Right lobe of liver (tissue), 6 donors: ENCODE results near the gene ASPSCR1. TPM values are rescaled to one million over a fixed set of nuclear protein-coding genes. Genes with fewer than 3 reads are reported as not detected.

Experiments
- ATAC-seq, 4 donors: fragments of 200-7000 bp; cut with Tn5 transposase; one replicate each; pipeline ENCODE4 v1.9.1; 2020; ENCODE audit warnings: mild to moderate bottlenecking in 4 of 4, moderate library complexity in 4 of 4
- DNase-seq, 3 donors: peaks; one replicate each; pipeline ENCODE4 v3.0.0-alpha.2; 2020
- H3K27ac ChIP-seq, 3 donors: fragments of 200-600 bp; one replicate each; pipeline ENCODE4 v1.8.0; 2022
- H3K27me3 ChIP-seq, 2 donors: fragments of 200-600 bp; one replicate each; pipeline ENCODE4 v1.8.0; 2022
- H3K36me3 ChIP-seq, 4 donors: fragments of 200-600 bp; sonication (generic) in 1 of 4; one replicate each; pipeline versions ENCODE4 v1.5.1 to v1.8.0; 2017 to 2022; ENCODE audit warnings: control low read depth in 1 of 4
- H3K4me1 ChIP-seq, 4 donors: fragments of 200-600 bp; sonication (generic) in 1 of 4; one replicate each; pipeline versions ENCODE4 v1.5.1 to v1.8.0; 2017 to 2022; ENCODE audit warnings: control low read depth in 1 of 4
- H3K4me3 ChIP-seq, 3 donors: fragments of 200-600 bp; one replicate each; pipeline ENCODE4 v1.8.0; 2022
- H3K9me3 ChIP-seq, 4 donors: fragments of 200-600 bp; sonication (generic) in 1 of 4; one replicate each; pipeline versions ENCODE4 v1.5.1 to v1.8.0; 2017 to 2022; ENCODE audit warnings: control low read depth in 1 of 4
- POLR2A ChIP-seq: fragments of 450-650 bp; IDR thresholded peaks from one replicate; pipeline ENCODE4 v1.6.1; 2017; ENCODE audit warnings: antibody characterized with exemption, mild to moderate bottlenecking
- WGBS: methylation state at CpG from one replicate; pipeline ENCODE4 v1.1.6; 2018; ENCODE audit warnings: low coverage, low lambda C conversion rate; ENCODE audit not compliant: insufficient coverage; ENCODE audit errors: missing lambda C conversion rate; 5-methylcytosine and 5-hydroxymethylcytosine counted together
- intact Hi-C, 2 donors: fragments of 100-400 bp; cut with DNase I; formaldehyde crosslinking; loops; one replicate each; pipeline versions ENCODE4 v1.11.2 to v1.14.1; 2022
- total RNA-seq, 6 experiments: library from RNA; depleted of rRNA in 2 of 6; stranded (reverse); fragments of >200 nt in 2 of 6; fragmentation: NEBNext Ultra II Directional in 3 of 6; extraction: Animal tissue kit (Norgen Biotek cat#: 25700) in 3 of 6; gene quantifications; one replicate each; pipeline versions ENCODE4 v1.1.0 to v1.2.4, GENCODE V29; 2016 to 2023
- TF ChIP-seq, protein P1 (sequence below), 4 donors: fragments of 200-600 bp in 3 of 4; fragments of 450-650 bp in 1 of 4; IDR thresholded peaks; one replicate each; pipeline versions ENCODE4 v1.5.1 to v1.8.0; 2016 to 2022; ENCODE audit warnings: antibody characterized with exemption in 4 of 4, mild to moderate bottlenecking in 2 of 4
- donor health status: DM: no; HTN: yes; CAD: no.
- donor health status: DM: no; HTN: no; CAD: no.
- donor health status: DM: no; HTN: no; CAD: no.
- donor health status: DM: no; HTN: yes; CAD: no.
- donor health status: DM: no; HTN: yes; CAD: no.

Gene ASPSCR1
- total RNA-seq, 6 experiments from 2014 or later, result 24.4 to 55.6 (median 32.9) TPM

DNA sequence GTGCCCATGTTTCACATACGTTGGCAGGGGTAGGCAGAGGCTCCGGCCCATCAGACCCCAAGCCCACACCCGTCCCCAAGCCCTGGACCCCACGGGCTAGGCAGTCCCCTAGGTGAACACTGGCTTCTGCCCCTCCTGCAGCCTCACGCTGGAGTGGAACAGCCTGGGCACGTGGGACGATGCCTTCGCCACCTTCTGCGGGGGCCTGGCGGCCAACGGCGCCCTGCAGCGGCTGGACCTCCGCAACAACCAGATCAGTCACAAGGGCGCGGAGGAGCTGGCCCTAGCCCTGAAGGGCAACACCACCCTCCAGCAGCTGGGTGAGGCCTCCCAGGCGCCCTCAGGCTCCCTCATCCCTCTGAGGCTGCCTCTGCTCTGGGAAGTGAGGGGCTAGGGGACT, 47.4 kb downstream of the ASPSCR1 start:
- no peaks in the 10 kb centered on the region for H3K36me3 ChIP-seq
- no CpG with 5 or more reads among the region's 17 CpGs for WGBS
- DNase-seq (no peak), ATAC-seq (no peak)
- H3K4me3 ChIP-seq, result no peak overlapping the region
- no peak overlapping the region for H3K27ac ChIP-seq
- peaks cover 0 to 36% (median 17%) of the 10 kb centered on the region in 4 donors for H3K4me1 ChIP-seq
- intact Hi-C loops, result no loop called here
- no peaks in the 10 kb centered on the region for H3K27me3 ChIP-seq
- no peaks in the 10 kb centered on the region for H3K9me3 ChIP-seq
- no peak for TF ChIP-seq POLR2A
- TF ChIP-seq, protein P1, sequence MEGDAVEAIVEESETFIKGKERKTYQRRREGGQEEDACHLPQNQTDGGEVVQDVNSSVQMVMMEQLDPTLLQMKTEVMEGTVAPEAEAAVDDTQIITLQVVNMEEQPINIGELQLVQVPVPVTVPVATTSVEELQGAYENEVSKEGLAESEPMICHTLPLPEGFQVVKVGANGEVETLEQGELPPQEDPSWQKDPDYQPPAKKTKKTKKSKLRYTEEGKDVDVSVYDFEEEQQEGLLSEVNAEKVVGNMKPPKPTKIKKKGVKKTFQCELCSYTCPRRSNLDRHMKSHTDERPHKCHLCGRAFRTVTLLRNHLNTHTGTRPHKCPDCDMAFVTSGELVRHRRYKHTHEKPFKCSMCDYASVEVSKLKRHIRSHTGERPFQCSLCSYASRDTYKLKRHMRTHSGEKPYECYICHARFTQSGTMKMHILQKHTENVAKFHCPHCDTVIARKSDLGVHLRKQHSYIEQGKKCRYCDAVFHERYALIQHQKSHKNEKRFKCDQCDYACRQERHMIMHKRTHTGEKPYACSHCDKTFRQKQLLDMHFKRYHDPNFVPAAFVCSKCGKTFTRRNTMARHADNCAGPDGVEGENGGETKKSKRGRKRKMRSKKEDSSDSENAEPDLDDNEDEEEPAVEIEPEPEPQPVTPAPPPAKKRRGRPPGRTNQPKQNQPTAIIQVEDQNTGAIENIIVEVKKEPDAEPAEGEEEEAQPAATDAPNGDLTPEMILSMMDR (IDR thresholded peaks at IDR 0.05), result no peak

GRCh38 chr17:82025401-82026107, 48.1 kb downstream of the ASPSCR1 start:
- ATAC-seq (no peak), DNase-seq (no peak)
- H3K4me3 ChIP-seq, result no peak overlapping the region
- H3K27me3 ChIP-seq, result no peaks in the 10 kb centered on the region
- WGBS, result 98% methylated on average over 8 of the region's 25 CpGs
- intact Hi-C loops, result no loop called here
- H3K36me3 ChIP-seq, result no peaks in the 10 kb centered on the region
- TF ChIP-seq POLR2A, result no peak
- peak overlapping the region in 2 of 3 donors; percentile 67 to 80 for H3K27ac ChIP-seq
- peaks cover 0 to 43% (median 20%) of the 10 kb centered on the region in 4 donors for H3K4me1 ChIP-seq
- H3K9me3 ChIP-seq, result no peaks in the 10 kb centered on the region

- intact Hi-C loops, result no loop called here
- no peak overlapping the region for H3K4me3 ChIP-seq
- no peaks in the 10 kb centered on the region for H3K36me3 ChIP-seq
- no peaks in the 10 kb centered on the region for H3K9me3 ChIP-seq
- no peak for DNase-seq
- H3K27ac ChIP-seq, result no peak overlapping the region
- 86% methylated on average over 1 of the region's 13 CpGs for WGBS
- H3K4me1 ChIP-seq, result peaks cover 0 to 42% (median 19%) of the 10 kb centered on the region in 4 donors
- ATAC-seq, result no peak
- H3K27me3 ChIP-seq, result no peaks in the 10 kb centered on the region
- no peak for TF ChIP-seq POLR2A
- TF ChIP-seq, protein P1 (IDR thresholded peaks at IDR 0.05), result no peak
These were observed 50.8 kb downstream of the ASPSCR1 start for GRCh38 chr17:82028246-82028645.

DNA sequence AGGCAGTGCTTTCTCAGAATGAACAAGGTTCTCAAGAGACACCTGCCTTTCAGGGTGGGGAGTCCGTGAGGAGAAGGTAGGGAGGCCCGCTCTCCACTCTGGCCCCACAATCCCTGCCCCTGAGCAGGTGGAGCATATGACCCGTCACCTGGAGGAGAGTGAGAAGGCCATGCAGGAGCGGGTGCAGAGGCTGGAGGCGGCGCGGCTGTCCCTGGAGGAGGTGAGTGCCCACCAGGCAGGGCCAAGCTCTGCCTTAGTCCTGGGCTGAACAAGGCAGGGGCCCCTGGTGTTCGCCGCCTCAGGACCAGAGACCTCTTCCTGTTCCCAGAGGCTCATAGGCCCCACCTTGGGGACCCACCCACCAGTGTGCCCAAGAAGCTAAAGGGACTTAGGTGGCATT, 51.5 kb downstream of the ASPSCR1 start:
- 94% methylated on average over 3 of the region's 9 CpGs for WGBS
- TF ChIP-seq, protein P1 (IDR thresholded peaks at IDR 0.05), result no peak
- TF ChIP-seq POLR2A, result no peak
- H3K27ac ChIP-seq, result no peak overlapping the region
- no peaks in the 10 kb centered on the region for H3K9me3 ChIP-seq
- H3K4me1 ChIP-seq, result peaks cover 0 to 36% (median 18%) of the 10 kb centered on the region in 4 donors
- no peak overlapping the region for H3K4me3 ChIP-seq
- no peaks in the 10 kb centered on the region for H3K36me3 ChIP-seq
- intact Hi-C loops, result no loop called here
- ATAC-seq, result no peak
- no peaks in the 10 kb centered on the region for H3K27me3 ChIP-seq
- DNase-seq, result no peak

DNA sequence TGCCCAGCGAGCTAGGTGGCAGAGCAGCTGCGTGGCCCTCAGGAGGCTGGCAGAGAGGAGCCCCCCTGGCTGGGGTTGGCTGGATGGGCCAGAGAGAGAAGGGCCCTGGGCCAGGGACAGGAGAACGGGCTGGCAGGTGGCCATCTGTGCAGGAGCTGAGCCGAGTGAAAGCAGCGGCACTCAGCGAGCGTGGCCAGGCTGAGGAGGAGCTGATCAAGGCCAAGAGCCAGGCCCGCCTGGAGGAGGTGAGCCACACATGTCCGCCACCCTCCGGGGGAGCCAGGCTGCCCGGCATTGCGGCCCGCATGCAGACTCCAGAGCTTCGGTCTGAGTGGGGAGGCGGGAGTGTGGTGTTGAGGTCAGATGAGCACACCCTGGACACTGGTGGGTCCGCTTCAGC, 52.0 kb downstream of the ASPSCR1 start:
- no peak overlapping the region for H3K4me3 ChIP-seq
- peak in 1 of 3 donors; percentile 77 for DNase-seq

More for the DNA sequence above, 52.0 kb downstream of the ASPSCR1 start:
- TF ChIP-seq, protein P1 (IDR thresholded peaks at IDR 0.05), result no peak
- TF ChIP-seq POLR2A, result no peak
- Histone ChIP-seq H3K9me3 (no peaks in the 10 kb centered on the region), H3K27me3 (no peaks in the 10 kb centered on the region), H3K4me1 (peaks cover 0 to 32% (median 15%) of the 10 kb centered on the region in 4 donors), H3K36me3 (no peaks in the 10 kb centered on the region), H3K27ac (no peak overlapping the region)
- intact Hi-C loops, result no loop called here
- WGBS, result 44% methylated on average over 5 of the region's 16 CpGs
- no peak for ATAC-seq
